ENCODE data around the gene KLHL15.

DNA sequence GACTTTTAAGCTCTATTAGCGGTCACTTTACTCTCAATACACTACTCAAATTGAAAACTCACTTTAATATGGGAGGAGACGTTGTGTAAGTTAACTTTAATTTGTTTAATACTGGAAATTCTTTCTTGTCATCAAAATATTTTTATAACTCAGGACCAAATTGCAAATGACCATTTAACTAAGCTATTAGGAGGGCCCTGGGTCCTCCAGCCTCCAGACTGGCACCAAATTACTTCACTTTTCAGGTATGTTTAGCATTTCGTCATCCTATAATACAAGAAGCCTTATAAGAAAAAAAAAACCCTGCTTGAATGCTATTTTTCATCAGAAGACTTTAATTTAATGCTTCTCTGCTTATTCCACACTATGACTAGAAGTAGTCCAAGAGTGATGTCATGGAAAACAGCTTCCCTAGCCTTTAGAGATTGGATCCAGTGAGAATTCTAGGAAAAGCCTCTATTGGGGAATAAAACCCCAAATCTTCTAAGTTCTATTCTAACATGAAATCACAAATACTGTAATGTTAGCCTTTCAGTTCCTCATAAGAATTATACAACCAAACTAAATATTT, 6.6 kb downstream of the KLHL15 start:
- TF ChIP-seq, protein P1, sequence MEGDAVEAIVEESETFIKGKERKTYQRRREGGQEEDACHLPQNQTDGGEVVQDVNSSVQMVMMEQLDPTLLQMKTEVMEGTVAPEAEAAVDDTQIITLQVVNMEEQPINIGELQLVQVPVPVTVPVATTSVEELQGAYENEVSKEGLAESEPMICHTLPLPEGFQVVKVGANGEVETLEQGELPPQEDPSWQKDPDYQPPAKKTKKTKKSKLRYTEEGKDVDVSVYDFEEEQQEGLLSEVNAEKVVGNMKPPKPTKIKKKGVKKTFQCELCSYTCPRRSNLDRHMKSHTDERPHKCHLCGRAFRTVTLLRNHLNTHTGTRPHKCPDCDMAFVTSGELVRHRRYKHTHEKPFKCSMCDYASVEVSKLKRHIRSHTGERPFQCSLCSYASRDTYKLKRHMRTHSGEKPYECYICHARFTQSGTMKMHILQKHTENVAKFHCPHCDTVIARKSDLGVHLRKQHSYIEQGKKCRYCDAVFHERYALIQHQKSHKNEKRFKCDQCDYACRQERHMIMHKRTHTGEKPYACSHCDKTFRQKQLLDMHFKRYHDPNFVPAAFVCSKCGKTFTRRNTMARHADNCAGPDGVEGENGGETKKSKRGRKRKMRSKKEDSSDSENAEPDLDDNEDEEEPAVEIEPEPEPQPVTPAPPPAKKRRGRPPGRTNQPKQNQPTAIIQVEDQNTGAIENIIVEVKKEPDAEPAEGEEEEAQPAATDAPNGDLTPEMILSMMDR (IDR thresholded peaks at IDR 0.05): no peak
- TF ChIP-seq POLR2A (IDR thresholded peaks at IDR 0.05): no peak
